Colonic mucosa (tissue), 4 donors: ENCODE results near the gene WDFY3. TPM values are rescaled to one million over a fixed set of nuclear protein-coding genes. Genes with fewer than 3 reads are reported as not detected.
A peak's percentile ranks its signal among the peaks of the same experiment; 100 is the strongest.

Experiments
- DNase-seq: peaks from one replicate; pipeline ENCODE4 v3.0.0-alpha.2; 2020
- H3K27ac ChIP-seq: fragments of 200-600 bp; one replicate; pipeline ENCODE4 v1.8.0; 2021
- H3K27me3 ChIP-seq: fragments of 200-600 bp; one replicate; pipeline ENCODE4 v1.8.0; 2021
- H3K36me3 ChIP-seq: fragments of 200-600 bp; one replicate; pipeline ENCODE4 v1.8.0; 2021
- H3K4me1 ChIP-seq: fragments of 200-600 bp; one replicate; pipeline ENCODE4 v1.8.0; 2021; ENCODE audit warnings: mild to moderate bottlenecking
- H3K4me3 ChIP-seq: fragments of 200-600 bp; one replicate; pipeline ENCODE4 v1.8.0; 2021
- H3K9ac ChIP-seq, 2 donors: one replicate each; pipeline ENCODE4 v1.7.0; 2013; ENCODE audit warnings: control low read depth in 2 of 2, low read depth in 2 of 2, low read length in 2 of 2
- H3K9me3 ChIP-seq: fragments of 200-600 bp; one replicate; pipeline ENCODE4 v1.8.0; 2021
- CTCF ChIP-seq: fragments of 200-600 bp; IDR thresholded peaks from one replicate; pipeline ENCODE4 v1.8.0; 2022; ENCODE audit warnings: antibody characterized with exemption, mild to moderate bottlenecking
- intact Hi-C: fragments of 100-400 bp; cut with DNase I; formaldehyde crosslinking; loops from one replicate; pipeline ENCODE4 v1.14.1; 2022
- total RNA-seq, 2 donors: library from RNA; stranded (reverse); fragmentation: NEBNext Ultra II Directional in 1 of 2; extraction: Animal tissue kit (Norgen Biotek cat#: 25700) in 1 of 2; gene quantifications; one replicate each; pipeline ENCODE4 v1.2.1, GENCODE V29; 2021
- donor health status: healthy.
- donor health status: DM: no; HTN: no; CAD: no.
- donor health status: DM: no; HTN: no; CAD: no.

WDFY3 gene
- total RNA-seq, 2 donors from 2014 or later: 46.3 to 50.8 TPM

DNA sequence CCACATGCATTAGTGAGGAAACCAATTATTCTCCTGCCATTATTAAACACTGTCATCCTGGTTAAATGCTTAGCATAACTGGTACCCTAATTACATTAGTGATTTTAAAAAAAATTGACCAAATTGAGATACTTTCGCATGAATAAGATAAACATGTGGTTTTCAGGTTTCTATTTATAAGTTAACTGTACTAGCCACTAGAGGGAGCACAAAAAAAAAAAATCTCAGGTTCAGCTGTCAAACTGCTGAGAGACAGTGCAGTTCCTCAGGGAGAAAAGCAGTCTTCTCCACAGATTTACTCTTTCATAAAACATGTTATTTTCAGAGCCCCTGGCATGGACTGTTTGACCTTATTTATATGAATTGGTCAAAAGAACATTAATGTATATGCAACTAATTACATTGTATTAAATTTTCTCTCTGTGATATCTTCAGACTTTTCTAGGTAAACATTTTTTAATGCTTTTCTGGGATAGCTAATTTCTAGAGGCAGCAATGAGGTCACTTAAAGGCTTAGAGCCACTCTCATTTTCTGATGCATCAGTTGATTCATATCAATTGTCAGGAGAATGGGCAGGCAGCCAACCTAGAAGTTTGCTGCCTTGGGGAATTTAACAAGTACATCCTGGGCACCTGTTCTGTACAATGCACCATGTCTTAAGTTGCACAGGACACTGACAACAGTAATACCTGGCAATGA is 216.1 kb downstream of the WDFY3 start:
- H3K4me3 ChIP-seq: no peak overlapping the region
- no peaks in the 10 kb centered on the region for H3K9me3 ChIP-seq
- peak; percentile 65 for TF ChIP-seq CTCF
- no peak overlapping the region for H3K27ac ChIP-seq
- no peak for DNase-seq
- H3K9ac ChIP-seq: no peak overlapping the region
- H3K36me3 ChIP-seq: no peaks in the 10 kb centered on the region
- no peaks in the 10 kb centered on the region for H3K4me1 ChIP-seq
- intact Hi-C loops: loop anchor here (1.0 kb wide), 1 partner anchor 220 kb away; no protein-coding TSS in a partner anchor
- no peaks in the 10 kb centered on the region for H3K27me3 ChIP-seq

- Histone ChIP-seq H3K9ac (no peak overlapping the region), H3K9me3 (no peaks in the 10 kb centered on the region), H3K36me3 (no peaks in the 10 kb centered on the region), H3K4me3 (no peak overlapping the region), H3K27ac (no peak overlapping the region), H3K4me1 (no peaks in the 10 kb centered on the region), H3K27me3 (no peaks in the 10 kb centered on the region)
- no peak for DNase-seq
- intact Hi-C loops: no loop called here
- no peak for TF ChIP-seq CTCF
These were observed 226.4 kb downstream of the WDFY3 start for GRCh38 chr4:84740057-84740456.

GRCh38 chr4:84738622-84739021 is 227.9 kb downstream of the WDFY3 start:
- no peaks in the 10 kb centered on the region for H3K36me3 ChIP-seq
- H3K27me3 ChIP-seq: no peaks in the 10 kb centered on the region
- H3K4me1 ChIP-seq: no peaks in the 10 kb centered on the region
- no peak overlapping the region for H3K4me3 ChIP-seq
- no peak overlapping the region for H3K27ac ChIP-seq
- no peaks in the 10 kb centered on the region for H3K9me3 ChIP-seq
- no peak overlapping the region for H3K9ac ChIP-seq
- intact Hi-C loops: no loop called here
- no peak for TF ChIP-seq CTCF
- no peak for DNase-seq

DNA sequence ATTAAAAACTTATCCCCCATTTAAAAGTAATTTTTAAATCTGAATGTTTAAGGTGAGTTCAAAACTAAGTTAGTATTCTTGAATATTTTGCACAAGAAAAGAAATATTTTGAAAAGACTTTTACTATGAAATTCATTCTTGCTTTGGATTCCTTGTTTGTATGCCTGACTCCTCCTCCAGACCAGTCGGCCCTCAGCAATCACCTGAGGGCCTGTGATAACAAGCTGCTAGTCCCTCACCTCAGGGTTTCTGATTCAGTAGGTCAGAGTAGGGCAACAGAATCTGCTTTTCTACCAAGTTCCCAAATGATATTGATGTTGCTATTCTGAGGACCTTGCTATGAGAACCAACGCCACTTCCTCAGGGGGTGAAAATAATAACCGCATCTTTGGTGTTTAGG is 228.8 kb downstream of the WDFY3 start:
- intact Hi-C loops: no loop called here
- TF ChIP-seq CTCF: no peak
- Histone ChIP-seq H3K27ac (no peak overlapping the region), H3K36me3 (no peaks in the 10 kb centered on the region), H3K9me3 (no peaks in the 10 kb centered on the region), H3K27me3 (no peaks in the 10 kb centered on the region), H3K4me3 (no peak overlapping the region), H3K9ac (no peak overlapping the region), H3K4me1 (no peaks in the 10 kb centered on the region)
- DNase-seq: no peak

GRCh38 chr4:84734037-84734436 is 232.5 kb downstream of the WDFY3 start:
- intact Hi-C loops: no loop called here
- no peaks in the 10 kb centered on the region for H3K36me3 ChIP-seq
- no peak for DNase-seq

More at GRCh38 chr4:84734037-84734436, 232.5 kb downstream of the WDFY3 start:
- no peaks in the 10 kb centered on the region for H3K27me3 ChIP-seq
- no peak overlapping the region for H3K9ac ChIP-seq
- no peak overlapping the region for H3K27ac ChIP-seq
- no peaks in the 10 kb centered on the region for H3K9me3 ChIP-seq
- TF ChIP-seq CTCF: no peak
- no peaks in the 10 kb centered on the region for H3K4me1 ChIP-seq
- no peak overlapping the region for H3K4me3 ChIP-seq
